Type B pancreatic cell (in vitro differentiated cells): ENCODE results near the gene EXOC1. TPM values are rescaled to one million over a fixed set of nuclear protein-coding genes. Genes with fewer than 3 reads are reported as not detected.
A peak's percentile ranks its signal among the peaks of the same experiment; 100 is the strongest.

Experiments
- DNase-seq: peaks from one replicate; pipeline ENCODE4 v3.0.0; 2021; ENCODE audit warnings: mixed read lengths; ENCODE audit not compliant: unreplicated experiment; ENCODE audit errors: extremely low spot score
- H3K27ac Mint-ChIP-seq: 2 replicates; pipeline ENCODE4 v1.8.0; 2021; ENCODE audit warnings: mild to moderate bottlenecking, mixed read lengths
- H3K27me3 Mint-ChIP-seq: 2 replicates; pipeline ENCODE4 v1.8.0; 2021; ENCODE audit warnings: mixed read lengths
- H3K36me3 Mint-ChIP-seq: 2 replicates; pipeline ENCODE4 v1.8.0; 2021; ENCODE audit warnings: mixed read lengths
- H3K4me1 Mint-ChIP-seq: one replicate; pipeline ENCODE4 v1.8.0; 2021; ENCODE audit warnings: mixed read lengths; ENCODE audit not compliant: unreplicated experiment
- H3K4me3 Mint-ChIP-seq: 2 replicates; pipeline ENCODE4 v1.8.0; 2021; ENCODE audit warnings: mild to moderate bottlenecking, mixed read lengths
- H3K9me3 Mint-ChIP-seq: 2 replicates; pipeline ENCODE4 v1.8.0; 2021; ENCODE audit warnings: mixed read lengths
- long read RNA-seq: library from polyadenylated mRNA; unstranded; transcript quantifications from one replicate; pipeline ENCODE4 v2.0.0, GENCODE V29; 2020
- total RNA-seq: library from RNA; stranded (reverse); gene quantifications from 2 replicates; pipeline ENCODE4 v1.2.1, GENCODE V29; 2021; ENCODE audit warnings: low replicate concordance
- TF ChIP-seq, protein P1 (sequence below): fragments of 200-600 bp; sonication (generic); conservative IDR thresholded peaks from 2 replicates; pipeline ENCODE4 v1.5.0; 2021; ENCODE audit warnings: antibody characterized with exemption, mild to moderate bottlenecking

Gene EXOC1, protein sequence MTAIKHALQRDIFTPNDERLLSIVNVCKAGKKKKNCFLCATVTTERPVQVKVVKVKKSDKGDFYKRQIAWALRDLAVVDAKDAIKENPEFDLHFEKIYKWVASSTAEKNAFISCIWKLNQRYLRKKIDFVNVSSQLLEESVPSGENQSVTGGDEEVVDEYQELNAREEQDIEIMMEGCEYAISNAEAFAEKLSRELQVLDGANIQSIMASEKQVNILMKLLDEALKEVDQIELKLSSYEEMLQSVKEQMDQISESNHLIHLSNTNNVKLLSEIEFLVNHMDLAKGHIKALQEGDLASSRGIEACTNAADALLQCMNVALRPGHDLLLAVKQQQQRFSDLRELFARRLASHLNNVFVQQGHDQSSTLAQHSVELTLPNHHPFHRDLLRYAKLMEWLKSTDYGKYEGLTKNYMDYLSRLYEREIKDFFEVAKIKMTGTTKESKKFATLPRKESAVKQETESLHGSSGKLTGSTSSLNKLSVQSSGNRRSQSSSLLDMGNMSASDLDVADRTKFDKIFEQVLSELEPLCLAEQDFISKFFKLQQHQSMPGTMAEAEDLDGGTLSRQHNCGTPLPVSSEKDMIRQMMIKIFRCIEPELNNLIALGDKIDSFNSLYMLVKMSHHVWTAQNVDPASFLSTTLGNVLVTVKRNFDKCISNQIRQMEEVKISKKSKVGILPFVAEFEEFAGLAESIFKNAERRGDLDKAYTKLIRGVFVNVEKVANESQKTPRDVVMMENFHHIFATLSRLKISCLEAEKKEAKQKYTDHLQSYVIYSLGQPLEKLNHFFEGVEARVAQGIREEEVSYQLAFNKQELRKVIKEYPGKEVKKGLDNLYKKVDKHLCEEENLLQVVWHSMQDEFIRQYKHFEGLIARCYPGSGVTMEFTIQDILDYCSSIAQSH
- total RNA-seq = 25.6 and 29.0 TPM in 2 replicates
- long read RNA-seq, transcript EXOC1-201 (19 exons, 3,357 nt) = minor isoform, 17 of 160 reads
- long read RNA-seq, transcript EXOC1-203 (19 exons, 3,551 nt) = major isoform, 22 of 160 reads
- long read RNA-seq, partial matches to known transcripts = 103 of 160 reads
- long read RNA-seq, other reads (novel, unspliced or antisense) = 18 of 160 reads

DNA sequence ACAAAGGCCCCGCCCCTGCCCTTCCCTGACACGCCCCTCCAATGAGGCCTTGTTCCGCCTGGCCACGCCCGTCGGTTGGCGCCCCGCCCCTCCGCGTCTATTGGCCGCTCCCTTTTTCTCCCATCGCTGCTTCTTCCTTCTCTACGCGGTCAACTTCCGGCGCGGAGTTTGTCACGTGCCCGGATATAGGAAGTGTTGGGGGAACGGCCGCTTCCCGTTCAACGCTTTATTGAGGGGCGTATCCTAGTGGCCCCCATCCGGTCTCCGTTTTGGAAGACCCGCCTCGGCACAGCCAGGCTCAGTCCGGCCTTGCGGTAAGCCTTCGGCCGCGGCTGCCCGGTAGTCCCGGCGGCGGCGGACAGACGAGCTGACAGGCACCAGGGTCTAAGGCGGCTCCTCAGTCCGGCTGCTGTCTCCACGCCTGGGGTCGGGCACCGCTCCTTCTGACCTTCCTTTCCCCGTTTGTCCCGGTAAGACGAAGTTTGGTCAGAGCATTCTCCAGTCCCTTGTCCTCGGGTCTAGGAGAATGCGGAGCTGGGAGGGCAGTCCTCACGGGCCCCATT lies at the start of gene EXOC1:
Gene EXOC1 (plus strand): TSS at position 165 of the 563 bp plus-strand sequence. CDS start 4,676 bp downstream, outside the sequence.
- Mint-ChIP-seq H3K9me3 (no peaks in the 10 kb centered on the region), H3K4me1 (peaks cover 5% of the 10 kb centered on the region), H3K27ac (no peak within 1 kb of the TSS), H3K36me3 (peaks cover 3% of the 10 kb centered on the region), H3K4me3 (no peak within 1 kb of the TSS), H3K27me3 (peaks cover 36% of the 10 kb centered on the region)
- TF ChIP-seq, protein P1, sequence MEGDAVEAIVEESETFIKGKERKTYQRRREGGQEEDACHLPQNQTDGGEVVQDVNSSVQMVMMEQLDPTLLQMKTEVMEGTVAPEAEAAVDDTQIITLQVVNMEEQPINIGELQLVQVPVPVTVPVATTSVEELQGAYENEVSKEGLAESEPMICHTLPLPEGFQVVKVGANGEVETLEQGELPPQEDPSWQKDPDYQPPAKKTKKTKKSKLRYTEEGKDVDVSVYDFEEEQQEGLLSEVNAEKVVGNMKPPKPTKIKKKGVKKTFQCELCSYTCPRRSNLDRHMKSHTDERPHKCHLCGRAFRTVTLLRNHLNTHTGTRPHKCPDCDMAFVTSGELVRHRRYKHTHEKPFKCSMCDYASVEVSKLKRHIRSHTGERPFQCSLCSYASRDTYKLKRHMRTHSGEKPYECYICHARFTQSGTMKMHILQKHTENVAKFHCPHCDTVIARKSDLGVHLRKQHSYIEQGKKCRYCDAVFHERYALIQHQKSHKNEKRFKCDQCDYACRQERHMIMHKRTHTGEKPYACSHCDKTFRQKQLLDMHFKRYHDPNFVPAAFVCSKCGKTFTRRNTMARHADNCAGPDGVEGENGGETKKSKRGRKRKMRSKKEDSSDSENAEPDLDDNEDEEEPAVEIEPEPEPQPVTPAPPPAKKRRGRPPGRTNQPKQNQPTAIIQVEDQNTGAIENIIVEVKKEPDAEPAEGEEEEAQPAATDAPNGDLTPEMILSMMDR = no peak
- peak; percentile 98 for DNase-seq

DNA sequence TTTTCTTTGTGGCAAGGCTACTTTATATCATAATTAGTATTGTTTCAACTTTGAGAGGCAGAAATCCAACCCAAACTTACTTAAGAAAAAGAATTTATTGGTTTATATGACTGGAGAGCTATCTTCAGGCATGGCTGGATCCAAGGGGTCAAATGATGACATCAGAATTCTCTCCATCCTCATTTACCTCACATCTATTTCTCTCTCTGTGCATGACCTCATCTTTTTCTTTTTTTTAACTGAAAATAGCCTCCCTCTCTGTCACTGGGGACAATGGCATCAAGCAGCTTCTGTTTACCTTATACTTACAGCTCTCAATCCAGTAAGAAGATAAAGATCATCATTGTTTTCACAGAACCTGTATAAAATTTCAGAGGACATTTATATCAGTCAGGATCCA lies 45.9 kb upstream of the EXOC1 start:
- Mint-ChIP-seq H3K36me3 (no peaks in the 10 kb centered on the region), H3K4me1 (no peaks in the 10 kb centered on the region), H3K27ac (no peak overlapping the region), H3K4me3 (no peak overlapping the region), H3K27me3 (peaks cover 3% of the 10 kb centered on the region), H3K9me3 (no peaks in the 10 kb centered on the region)
- DNase-seq = no peak
- TF ChIP-seq, protein P1 = no peak

DNA sequence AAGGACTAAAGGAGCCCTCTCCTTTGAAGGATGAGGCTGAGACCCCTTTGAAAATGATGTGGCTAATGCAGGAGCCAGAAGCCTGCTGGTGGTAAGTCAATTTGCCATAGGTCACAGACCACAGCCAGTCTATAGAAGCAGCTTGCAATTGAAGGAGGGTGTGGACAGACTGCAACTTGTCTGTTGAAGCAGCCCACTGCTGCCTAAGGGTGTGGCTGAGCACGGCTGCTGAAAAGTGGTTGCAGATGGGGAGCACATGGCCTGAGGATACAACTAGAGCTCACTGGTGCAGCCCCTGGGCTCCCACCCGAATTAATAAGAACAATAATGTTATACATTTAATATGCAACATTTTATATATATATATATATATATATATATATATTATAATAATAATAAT lies 45.3 kb upstream of the EXOC1 start:
- no peaks in the 10 kb centered on the region for H3K4me1 Mint-ChIP-seq
- H3K36me3 Mint-ChIP-seq = no peaks in the 10 kb centered on the region
- no peak overlapping the region for H3K27ac Mint-ChIP-seq
- H3K9me3 Mint-ChIP-seq = no peaks in the 10 kb centered on the region
- no peak overlapping the region for H3K4me3 Mint-ChIP-seq
- peaks cover 3% of the 10 kb centered on the region for H3K27me3 Mint-ChIP-seq
- TF ChIP-seq, protein P1 = no peak
- no peak for DNase-seq

DNA sequence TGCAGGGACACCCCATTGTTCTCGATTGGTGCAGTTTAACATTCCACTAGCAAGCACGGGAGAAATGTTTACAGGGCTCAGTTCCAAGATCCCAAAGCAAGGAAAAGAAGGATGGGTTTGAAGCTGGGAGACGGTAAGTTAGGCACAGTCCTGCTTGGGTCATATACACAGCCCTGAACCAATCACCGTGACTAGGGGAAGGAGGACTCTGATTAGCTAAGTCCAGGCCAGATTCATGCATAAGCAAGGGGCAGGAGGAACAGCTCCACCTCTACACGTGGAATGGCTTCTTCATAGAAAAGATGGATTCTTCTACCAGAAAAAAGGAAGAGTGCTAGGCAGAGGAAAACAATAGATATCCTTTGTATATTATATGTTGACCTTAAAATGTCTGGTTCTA lies 44.8 kb upstream of the EXOC1 start:
- Mint-ChIP-seq H3K27me3 (peaks cover 3% of the 10 kb centered on the region), H3K4me3 (no peak overlapping the region), H3K4me1 (no peaks in the 10 kb centered on the region), H3K36me3 (no peaks in the 10 kb centered on the region), H3K9me3 (no peaks in the 10 kb centered on the region), H3K27ac (no peak overlapping the region)
- no peak for DNase-seq
- TF ChIP-seq, protein P1 = no peak

DNA sequence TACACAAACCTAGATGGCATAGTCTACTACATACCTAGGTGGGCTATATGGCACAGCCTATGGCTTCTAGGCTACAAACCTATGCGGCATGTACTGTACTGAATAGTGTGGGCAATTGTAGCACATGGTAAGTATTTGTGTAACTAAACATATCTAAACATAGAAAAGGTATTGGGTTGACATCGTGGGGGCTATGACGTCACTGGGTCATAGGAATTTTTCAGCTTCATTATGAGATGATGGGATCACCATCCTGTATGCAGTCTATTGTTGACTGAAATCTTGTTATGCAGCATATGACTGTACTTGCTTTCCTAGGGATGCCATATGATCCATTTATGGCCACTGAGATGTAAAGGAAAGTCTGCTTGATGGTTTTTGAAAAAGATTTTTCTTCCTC lies 35.8 kb upstream of the EXOC1 start:
- Mint-ChIP-seq H3K27me3 (peaks cover 20% of the 10 kb centered on the region), H3K27ac (no peak overlapping the region), H3K9me3 (no peaks in the 10 kb centered on the region), H3K4me1 (peaks cover 4% of the 10 kb centered on the region), H3K36me3 (no peaks in the 10 kb centered on the region), H3K4me3 (no peak overlapping the region)
- DNase-seq = no peak
- TF ChIP-seq, protein P1 = no peak
